ENCODE measurements around the gene GAB1.
"Not testable (repeated sequence)": the region's sequence is repeated elsewhere in the genome, so short reads cannot be mapped to it uniquely, and the experiment has no call there.

Gene GAB1

GRCh38 chr4:143339497-143339896, 2.8 kb downstream of the GAB1 start:
- no peak for DNase-seq

GRCh38 chr4:143341186-143341755, 4.6 kb downstream of the GAB1 start:
- peak in 2 of 14 donors; percentile 20 to 23 for DNase-seq

GRCh38 chr4:143343276-143343831, 6.7 kb downstream of the GAB1 start:
- DNase-seq: no peak

GRCh38 chr4:143344041-143344440, 7.4 kb downstream of the GAB1 start:
- DNase-seq: peak in 3 of 14 donors; percentile 34 to 38 (median 36)

- DNase-seq: no peak
Measured at GRCh38 chr4:143344774-143345173, 8.1 kb downstream of the GAB1 start.

GRCh38 chr4:143345356-143345755, 8.7 kb downstream of the GAB1 start:
- no peak for DNase-seq

- no peak for DNase-seq
Measured at GRCh38 chr4:143346206-143346605, 9.5 kb downstream of the GAB1 start.

GRCh38 chr4:143347484-143348111, 10.9 kb downstream of the GAB1 start:
- no peak for DNase-seq

- DNase-seq: no peak
Measured at GRCh38 chr4:143348233-143349077, 11.8 kb downstream of the GAB1 start.

- not testable (repeated sequence) for DNase-seq
Measured at GRCh38 chr4:143349858-143350527, 13.3 kb downstream of the GAB1 start.

GRCh38 chr4:143351149-143351691, 14.5 kb downstream of the GAB1 start:
- peak in 1 of 14 donors; percentile 59 for DNase-seq

- no peak for DNase-seq
Measured at GRCh38 chr4:143351774-143352451, 15.2 kb downstream of the GAB1 start.

GRCh38 chr4:143352720-143353119, 16.0 kb downstream of the GAB1 start:
- DNase-seq: no peak

- DNase-seq: no peak
Measured at GRCh38 chr4:143353797-143354196, 17.1 kb downstream of the GAB1 start.

- DNase-seq: no peak
Measured at GRCh38 chr4:143354990-143355389, 18.3 kb downstream of the GAB1 start.

GRCh38 chr4:143355540-143356217, 19.0 kb downstream of the GAB1 start:
- DNase-seq: no peak

GRCh38 chr4:143356493-143356892, 19.8 kb downstream of the GAB1 start:
- no peak for DNase-seq

GRCh38 chr4:143357161-143357845, 20.6 kb downstream of the GAB1 start:
- no peak for DNase-seq

- no peak for DNase-seq
Measured at GRCh38 chr4:143358419-143358818, 21.7 kb downstream of the GAB1 start.

- no peak for DNase-seq
Measured at GRCh38 chr4:143358923-143359643, 22.4 kb downstream of the GAB1 start.

Measured in C1 segment of cervical spinal cord (tissue), 14 donors.